GM12878 (cell line): ENCODE results near the gene TRAF3IP1. TPM values are rescaled to one million over a fixed set of nuclear protein-coding genes. Genes with fewer than 3 reads are reported as not detected.

Experiments
- ATAC-seq: fragments of 200-7000 bp; cut with Tn5 transposase; 3 replicates; pipeline ENCODE4 v1.9.1; 2020; ENCODE audit warnings: mild to moderate bottlenecking, moderate library complexity
- BruUV-seq: library from RNA; stranded (reverse); fragments of 400-500 nt; replicated peaks from 2 replicates; lab custom pipeline; 2021; lab: Mats Ljungman, UMichigan
- CTCF ChIA-PET: fragments of 300-600 bp; sonication (Branson Sonifier 250); formaldehyde crosslinking; extraction: SDS; loops from one replicate; lab custom pipeline; 2021; ENCODE audit warnings: inconsistent platforms; lab: Yijun Ruan, JAX
- POLR2A ChIA-PET: fragments of 350-600 bp; formaldehyde crosslinking; extraction: SDS; loops from one replicate; lab custom pipeline; 2021; ENCODE audit warnings: inconsistent platforms; lab: Charles Lee
- RAD21 ChIA-PET: fragments of 300-600 bp; sonication (Branson Sonifier 250); formaldehyde crosslinking; loops from one replicate; lab custom pipeline; 2023; ENCODE audit warnings: antibody characterized with exemption; ENCODE audit not compliant: unreplicated experiment; lab: Charles Lee
- SMC1A ChIA-PET: fragments of 300-600 bp; sonication (Branson Sonifier 250); formaldehyde crosslinking; loops from one replicate; lab custom pipeline; 2023; ENCODE audit not compliant: unreplicated experiment, uncharacterized antibody; lab: Charles Lee
- DNase-seq: peaks from one replicate; pipeline ENCODE4 v3.0.0-alpha.2; 2011; ENCODE audit warnings: low read depth, low spot score
- FAIRE-seq: peaks from 3 replicates; lab custom pipeline; 2011; peaks lifted over from hg19 to GRCh38; lab: Jason Lieb, UNC
- H2AFZ ChIP-seq: 2 replicates; pipeline ENCODE4 v1.6.0; 2011; ENCODE audit warnings: low read depth, low read length, control low read depth; ENCODE audit not compliant: control insufficient read depth
- H3K27ac ChIP-seq: 2 replicates; pipeline ENCODE4 v1.5.1; 2011; ENCODE audit warnings: control low read depth; ENCODE audit not compliant: control insufficient read depth, insufficient read depth
- H3K27me3 ChIP-seq, 2 experiments: replicated peaks in 1 of 2; 2 replicates each; pipeline versions ENCODE4 v1.6.0 to v1.6.1; 2011; ENCODE audit warnings: low read length in 1 of 2; ENCODE audit not compliant: control insufficient read depth in 2 of 2, insufficient read depth in 2 of 2
- H3K36me3 ChIP-seq, 2 experiments: 2 replicates each; pipeline ENCODE4 v1.5.1; 2011; ENCODE audit warnings: low read length in 1 of 2; ENCODE audit not compliant: control insufficient read depth in 2 of 2, insufficient read depth in 2 of 2
- H3K4me1 ChIP-seq: 2 replicates; pipeline ENCODE4 v1.6.1; 2011; ENCODE audit warnings: mild to moderate bottlenecking, low read length, moderate library complexity, mixed read lengths; ENCODE audit not compliant: control insufficient read depth, insufficient read depth
- H3K4me2 ChIP-seq: 2 replicates; pipeline ENCODE4 v1.6.0; 2011; ENCODE audit warnings: control low read depth; ENCODE audit not compliant: control insufficient read depth, insufficient read depth
- H3K4me3 ChIP-seq: fragments of 200-600 bp; sonication (generic); 2 replicates; pipeline ENCODE4 v1.5.1; 2016
- H3K79me2 ChIP-seq: 2 replicates; pipeline ENCODE4 v1.6.0; 2011; ENCODE audit warnings: low read length; ENCODE audit not compliant: control insufficient read depth, insufficient read depth
- H3K9ac ChIP-seq: 2 replicates; pipeline ENCODE4 v1.8.0; 2011; ENCODE audit warnings: low read length, control low read depth, mixed read lengths; ENCODE audit not compliant: control insufficient read depth, insufficient read depth
- H3K9me3 ChIP-seq: replicated peaks from 3 replicates; pipeline ENCODE4 v1.5.1; 2011; ENCODE audit warnings: mild to moderate bottlenecking, low read length; ENCODE audit not compliant: control insufficient read depth, insufficient read depth
- H4K20me1 ChIP-seq: 2 replicates; pipeline ENCODE4 v1.6.0; 2011; ENCODE audit not compliant: control insufficient read depth, insufficient read depth
- HDAC2 ChIP-seq: fragments of 200-600 bp; sonication (generic); IDR thresholded peaks from 2 replicates; pipeline ENCODE4 v1.6.1; 2017
- MEF2B ChIP-seq: fragments of 450-650 bp; IDR thresholded peaks from 2 replicates; pipeline ENCODE4 v1.6.1; 2018; ENCODE audit warnings: mild to moderate bottlenecking, moderate library complexity; ENCODE audit not compliant: partially characterized antibody, poor library complexity, severe bottlenecking
- NFYA ChIP-seq: IDR thresholded peaks from 2 replicates; pipeline ENCODE4 v1.6.1; 2011; ENCODE audit warnings: low read depth, mild to moderate bottlenecking, low read length, improper control_type of control experiment, borderline replicate concordance
- SMAD5 ChIP-seq: IDR thresholded peaks from 2 replicates; pipeline ENCODE4 v1.6.1; 2016; ENCODE audit warnings: antibody characterized with exemption, low read depth
- WGBS: methylation state at CpG from one replicate; pipeline ENCODE4 v1.1.6; 2016; ENCODE audit warnings: low lambda C conversion rate; ENCODE audit not compliant: insufficient replicate concordance, insufficient coverage; ENCODE audit errors: missing lambda C conversion rate; 5-methylcytosine and 5-hydroxymethylcytosine counted together
- in situ Hi-C: fragments of 300-500 bp; cut with MboI; formaldehyde crosslinking; loops from 9 replicates; pipeline ENCODE4 v1.14.3; 2018; ENCODE audit warnings: mixed read lengths
- intact Hi-C: fragments of 100-400 bp; cut with micrococcal nuclease; formaldehyde crosslinking; loops from one replicate; pipeline ENCODE4 v1.14.2; 2022; ENCODE audit not compliant: unreplicated experiment
- polyA plus RNA-seq, 11 experiments: library from polyadenylated mRNA; depleted of rRNA in 4 of 11; unstranded in 6 of 11; stranded (reverse) in 5 of 11; fragments of >200 nt; fragmentation: Nextera tagmentation in 4 of 11; fragmentation: Illumina TruSeq in 1 of 11; extraction: Ambion mirVana in 4 of 11; extraction: Trizol in 1 of 11; gene quantifications; 1 replicate in 1 of 11; 2 replicates in 10 of 11; pipeline versions ENCODE4 v1.2.1 to v1.2.3, GENCODE V29; 2011 to 2016; ENCODE audit warnings: inconsistent platforms in 2 of 11, missing spikeins in 2 of 11, low read depth in 1 of 11
- total RNA-seq, 4 experiments: library from RNA; depleted of rRNA in 3 of 4; stranded (reverse); fragments of >200 nt in 3 of 4; fragmentation: Illumina TruSeq in 1 of 4; extraction: Trizol in 1 of 4; gene quantifications; 2 replicates each; pipeline versions ENCODE4 v1.2.1 to v1.2.3, GENCODE V29; 2013 to 2021
- TF ChIP-seq, protein P1 (sequence below): fragments of 450-650 bp; IDR thresholded peaks from 2 replicates; pipeline ENCODE4 v1.6.1; 2017; ENCODE audit warnings: mild to moderate bottlenecking, moderate library complexity

The TRAF3IP1 gene
- total and polyA plus RNA-seq, 10 of the 15 experiments (the other 5 are each of a cell fraction or from before 2014, with no cell fraction given), result 1.6 to 7.5 (median 3.6) TPM

DNA sequence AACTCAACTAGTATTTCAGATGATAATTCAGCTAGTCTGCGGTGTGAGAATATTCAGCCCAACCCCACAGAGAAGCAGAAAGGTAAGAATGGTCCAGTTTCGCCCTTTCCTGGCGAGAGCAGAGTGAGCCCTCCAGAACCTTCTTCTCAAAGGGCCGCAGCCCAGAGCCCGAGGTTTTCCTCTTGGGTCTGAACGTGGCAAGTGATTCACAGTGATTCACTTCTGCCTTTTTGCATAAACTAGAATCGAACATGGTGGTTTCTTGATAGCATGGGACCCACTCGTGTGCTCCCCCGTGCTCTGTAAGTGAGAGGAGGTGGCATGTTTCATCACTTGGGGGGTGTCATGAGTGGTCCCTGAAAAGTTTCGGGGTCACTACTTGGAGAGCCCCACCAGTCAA lies 24.2 kb downstream of the TRAF3IP1 start:
- TF ChIP-seq, protein P1, sequence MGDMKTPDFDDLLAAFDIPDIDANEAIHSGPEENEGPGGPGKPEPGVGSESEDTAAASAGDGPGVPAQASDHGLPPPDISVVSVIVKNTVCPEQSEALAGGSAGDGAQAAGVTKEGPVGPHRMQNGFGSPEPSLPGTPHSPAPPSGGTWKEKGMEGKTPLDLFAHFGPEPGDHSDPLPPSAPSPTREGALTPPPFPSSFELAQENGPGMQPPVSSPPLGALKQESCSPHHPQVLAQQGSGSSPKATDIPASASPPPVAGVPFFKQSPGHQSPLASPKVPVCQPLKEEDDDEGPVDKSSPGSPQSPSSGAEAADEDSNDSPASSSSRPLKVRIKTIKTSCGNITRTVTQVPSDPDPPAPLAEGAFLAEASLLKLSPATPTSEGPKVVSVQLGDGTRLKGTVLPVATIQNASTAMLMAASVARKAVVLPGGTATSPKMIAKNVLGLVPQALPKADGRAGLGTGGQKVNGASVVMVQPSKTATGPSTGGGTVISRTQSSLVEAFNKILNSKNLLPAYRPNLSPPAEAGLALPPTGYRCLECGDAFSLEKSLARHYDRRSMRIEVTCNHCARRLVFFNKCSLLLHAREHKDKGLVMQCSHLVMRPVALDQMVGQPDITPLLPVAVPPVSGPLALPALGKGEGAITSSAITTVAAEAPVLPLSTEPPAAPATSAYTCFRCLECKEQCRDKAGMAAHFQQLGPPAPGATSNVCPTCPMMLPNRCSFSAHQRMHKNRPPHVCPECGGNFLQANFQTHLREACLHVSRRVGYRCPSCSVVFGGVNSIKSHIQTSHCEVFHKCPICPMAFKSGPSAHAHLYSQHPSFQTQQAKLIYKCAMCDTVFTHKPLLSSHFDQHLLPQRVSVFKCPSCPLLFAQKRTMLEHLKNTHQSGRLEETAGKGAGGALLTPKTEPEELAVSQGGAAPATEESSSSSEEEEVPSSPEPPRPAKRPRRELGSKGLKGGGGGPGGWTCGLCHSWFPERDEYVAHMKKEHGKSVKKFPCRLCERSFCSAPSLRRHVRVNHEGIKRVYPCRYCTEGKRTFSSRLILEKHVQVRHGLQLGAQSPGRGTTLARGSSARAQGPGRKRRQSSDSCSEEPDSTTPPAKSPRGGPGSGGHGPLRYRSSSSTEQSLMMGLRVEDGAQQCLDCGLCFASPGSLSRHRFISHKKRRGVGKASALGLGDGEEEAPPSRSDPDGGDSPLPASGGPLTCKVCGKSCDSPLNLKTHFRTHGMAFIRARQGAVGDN, result no peak
- no peak for TF ChIP-seq SMAD5
- TF ChIP-seq NFYA, result no peak
- no peak for TF ChIP-seq HDAC2
- TF ChIP-seq MEF2B, result no peak
- intact Hi-C loops, result no loop called here
- Histone ChIP-seq H3K79me2 (no peaks in the 10 kb centered on the region), H3K36me3 (peaks cover 1 to 2% of the 10 kb centered on the region in 2 experiments; a peak in 2 of 4 replicates), H3K4me2 (no peak overlapping the region), H3K4me1 (no peaks in the 10 kb centered on the region; the same call in 1 of the 2 replicates), H3K27me3 (no peaks in the 10 kb centered on the region), H3K4me3 (no peak overlapping the region), H3K9me3 (no peaks in the 10 kb centered on the region), H3K27ac (no peak overlapping the region), H2AFZ (no peak overlapping the region), H3K9ac (no peak overlapping the region), H4K20me1 (no peaks in the 10 kb centered on the region; the same call in 1 of the 2 replicates)
- no peak for DNase-seq
- CTCF ChIA-PET, result no interaction called here
- in situ Hi-C loops, result no loop called here
- no peak for ATAC-seq
- RAD21 ChIA-PET, result no interaction called here
- FAIRE-seq, result no peak
- no TSS peak for BruUV-seq
- POLR2A ChIA-PET, result no interaction called here
- SMC1A ChIA-PET, result no interaction called here
- WGBS, result 83% methylated on average over 10 of the region's 10 CpGs
